GM13977 (cell line): ENCODE measurements around the gene PSMA5.

Source experiments
- DNase-seq: peaks from one replicate; pipeline ENCODE4 v3.0.0; 2012; ENCODE audit warnings: low spot score
- in situ Hi-C: fragments of 300-500 bp; cut with MboI; formaldehyde crosslinking; loops from one replicate; pipeline ENCODE4 v1.12.0; 2022; ENCODE audit warnings: low sequenced_read_pairs, low pct_unique_long_range_greater_than_20kb, mixed read lengths, inconsistent platforms; ENCODE audit not compliant: unreplicated experiment
- TF ChIP-seq, protein P1 (sequence below): IDR thresholded peaks from 2 replicates; pipeline ENCODE4 v1.5.1; 2012; ENCODE audit warnings: mild to moderate bottlenecking, control low read depth; ENCODE audit not compliant: insufficient read depth; ENCODE audit errors: extremely low read depth, missing control alignments

PSMA5 gene

DNA sequence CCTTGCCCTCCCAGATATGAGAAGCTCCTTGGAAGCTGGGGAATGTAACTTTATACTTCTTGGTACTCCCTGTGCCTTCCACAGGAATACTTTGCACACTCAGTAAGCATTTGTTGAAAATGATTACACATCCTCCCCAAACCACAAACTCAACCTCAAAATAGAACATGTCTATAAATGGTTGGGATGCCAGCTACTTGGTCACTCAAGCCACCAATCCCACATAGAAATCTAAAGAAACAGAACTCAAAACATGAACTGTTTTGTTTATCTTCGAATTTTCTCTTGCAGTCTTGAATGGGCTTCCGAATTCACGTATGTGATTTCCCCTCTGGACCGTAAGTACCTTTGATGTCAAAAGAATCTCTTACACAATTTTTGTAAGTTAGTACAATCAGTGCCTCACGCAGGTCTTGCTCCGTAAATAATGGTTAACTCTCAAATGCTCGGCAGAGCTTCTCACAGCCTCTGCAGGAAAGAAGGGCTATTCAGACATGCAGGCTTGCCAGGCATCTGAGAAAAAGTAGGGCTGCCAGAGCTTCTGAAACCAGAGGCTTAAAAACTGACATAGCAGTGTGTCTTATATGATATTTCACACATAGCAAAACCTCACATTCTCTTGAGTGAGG lies 55.4 kb downstream of the PSMA5 start:
- TF ChIP-seq, protein P1, sequence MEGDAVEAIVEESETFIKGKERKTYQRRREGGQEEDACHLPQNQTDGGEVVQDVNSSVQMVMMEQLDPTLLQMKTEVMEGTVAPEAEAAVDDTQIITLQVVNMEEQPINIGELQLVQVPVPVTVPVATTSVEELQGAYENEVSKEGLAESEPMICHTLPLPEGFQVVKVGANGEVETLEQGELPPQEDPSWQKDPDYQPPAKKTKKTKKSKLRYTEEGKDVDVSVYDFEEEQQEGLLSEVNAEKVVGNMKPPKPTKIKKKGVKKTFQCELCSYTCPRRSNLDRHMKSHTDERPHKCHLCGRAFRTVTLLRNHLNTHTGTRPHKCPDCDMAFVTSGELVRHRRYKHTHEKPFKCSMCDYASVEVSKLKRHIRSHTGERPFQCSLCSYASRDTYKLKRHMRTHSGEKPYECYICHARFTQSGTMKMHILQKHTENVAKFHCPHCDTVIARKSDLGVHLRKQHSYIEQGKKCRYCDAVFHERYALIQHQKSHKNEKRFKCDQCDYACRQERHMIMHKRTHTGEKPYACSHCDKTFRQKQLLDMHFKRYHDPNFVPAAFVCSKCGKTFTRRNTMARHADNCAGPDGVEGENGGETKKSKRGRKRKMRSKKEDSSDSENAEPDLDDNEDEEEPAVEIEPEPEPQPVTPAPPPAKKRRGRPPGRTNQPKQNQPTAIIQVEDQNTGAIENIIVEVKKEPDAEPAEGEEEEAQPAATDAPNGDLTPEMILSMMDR = no peak
- in situ Hi-C loops = no loop called here
- no peak for DNase-seq

DNA sequence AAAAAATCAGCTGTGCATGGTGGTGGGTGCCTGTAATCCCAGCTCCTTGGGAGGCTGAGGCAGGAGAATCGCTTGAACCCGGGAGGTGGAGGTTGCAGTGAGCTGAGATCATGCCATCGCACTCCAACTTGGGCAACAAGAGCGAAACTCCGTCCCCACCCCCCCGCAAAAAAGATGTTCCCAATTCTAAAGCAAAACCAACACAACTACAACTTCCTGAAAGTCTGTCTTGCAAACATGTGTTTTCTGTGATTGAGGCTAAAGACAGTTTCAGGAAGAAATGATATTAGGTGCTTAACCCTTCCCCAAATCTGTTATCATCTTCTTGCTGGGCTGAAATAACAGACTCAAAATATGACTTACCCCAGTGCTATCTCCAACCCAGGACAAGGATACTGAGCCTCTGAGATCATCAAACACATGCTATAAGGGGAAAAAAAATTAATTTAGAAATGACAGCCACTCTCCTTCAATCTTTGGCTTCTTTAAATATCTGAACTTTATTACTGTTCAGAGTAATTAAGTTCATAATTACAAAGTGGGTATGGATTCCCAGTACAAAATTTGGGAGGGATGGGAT lies 57.0 kb downstream of the PSMA5 start:
- DNase-seq = no peak
- in situ Hi-C loops = no loop called here
- TF ChIP-seq, protein P1 = no peak

DNA sequence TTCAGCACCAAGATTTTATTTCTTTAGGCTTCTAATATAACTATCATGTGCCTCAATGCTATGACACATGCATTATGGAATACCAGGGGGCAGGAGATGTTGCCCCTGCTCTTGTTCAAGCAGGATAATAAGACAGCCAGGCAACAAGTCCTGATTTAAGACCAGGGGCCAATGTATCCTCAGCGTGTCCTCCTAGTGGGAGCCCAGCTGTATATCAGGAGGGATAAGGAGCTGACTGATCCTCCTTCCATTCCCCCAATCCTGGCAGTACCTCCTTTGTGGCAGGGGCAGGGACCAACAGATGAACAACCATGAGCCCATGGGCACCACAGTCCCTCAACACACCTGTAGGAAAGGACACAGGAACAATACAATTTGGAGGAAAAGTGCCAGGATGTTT lies 57.8 kb downstream of the PSMA5 start:
- in situ Hi-C loops = no loop called here
- no peak for DNase-seq
- TF ChIP-seq, protein P1 = no peak

DNA sequence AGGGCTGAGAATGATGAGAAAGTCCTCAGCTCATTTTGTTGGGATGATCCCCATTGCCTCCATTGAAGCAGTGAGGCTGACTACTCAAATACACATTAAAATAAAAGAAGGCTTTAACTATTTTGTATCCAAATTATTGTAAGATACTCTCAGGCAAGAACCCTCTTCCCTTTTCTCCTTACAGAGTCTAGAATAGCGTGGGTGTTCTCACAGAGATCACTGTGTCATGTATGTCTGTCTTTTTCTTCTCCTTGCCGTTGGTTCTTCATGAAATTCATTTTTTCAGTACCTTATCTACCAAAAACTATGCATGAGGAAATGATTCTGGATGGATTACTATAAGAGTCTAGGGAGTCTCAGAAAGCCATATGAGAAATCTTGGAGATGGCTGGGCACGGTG lies 58.6 kb downstream of the PSMA5 start:
- no peak for DNase-seq
- in situ Hi-C loops = no loop called here
- TF ChIP-seq, protein P1 = no peak

DNA sequence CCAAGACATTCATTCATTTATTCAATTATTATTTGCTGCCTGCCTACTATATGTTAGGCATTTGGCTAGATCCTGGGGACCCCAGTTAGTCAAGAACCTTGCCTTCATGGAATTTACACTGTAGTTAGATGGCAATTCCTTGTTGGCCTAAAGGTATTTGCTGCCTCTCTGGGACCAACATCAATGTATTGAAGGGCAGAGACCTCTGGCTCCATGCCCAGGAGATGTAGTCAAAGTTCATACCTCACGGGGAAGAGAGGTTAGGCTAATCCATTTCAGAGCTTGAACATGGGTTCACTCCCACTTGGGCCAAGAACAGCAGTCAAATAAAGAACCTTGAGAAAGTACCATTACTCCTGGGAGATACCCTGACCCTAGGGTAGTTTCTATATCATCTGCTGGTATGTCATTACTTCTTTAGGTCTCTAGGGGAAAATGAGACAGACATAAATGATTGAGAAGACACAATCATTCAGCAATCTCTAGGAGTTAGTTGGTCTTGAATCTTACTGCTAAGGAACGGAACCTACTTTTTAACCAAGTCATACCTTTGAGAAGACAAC lies 60.5 kb downstream of the PSMA5 start:
- TF ChIP-seq, protein P1 = no peak
- in situ Hi-C loops = no loop called here

DNA sequence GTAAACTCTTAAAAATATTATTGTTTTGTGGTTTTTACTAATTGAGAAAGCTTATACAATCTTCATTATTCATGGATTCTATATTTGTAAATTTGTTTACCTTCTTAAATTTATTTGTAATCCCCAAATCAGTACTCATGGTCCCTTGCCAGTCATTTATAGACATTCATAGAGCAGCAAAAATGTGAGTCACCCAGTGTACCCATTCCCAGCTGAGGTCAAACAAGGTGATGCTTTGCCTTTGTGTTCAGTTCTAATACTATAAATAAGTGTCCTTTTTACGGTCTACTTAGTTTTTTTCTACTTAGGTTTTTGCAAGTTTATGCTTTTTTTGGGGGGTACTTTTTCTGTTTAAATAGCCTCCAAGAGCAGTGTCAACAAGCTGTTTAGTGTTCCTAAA lies 64.6 kb downstream of the PSMA5 start:
- in situ Hi-C loops = no loop called here
- TF ChIP-seq, protein P1 = no peak
- DNase-seq = no peak

More for the DNA sequence above, 60.5 kb downstream of the PSMA5 start:
- no peak for DNase-seq
